Upper lobe of left lung (tissue), 4 donors: ENCODE measurements around the gene SERTAD1.

Experiments
- CTCF ChIP-seq, 6 experiments: fragments of 450-650 bp in 4 of 6; fragments of 200-600 bp in 2 of 6; sonication (generic) in 2 of 6; IDR thresholded peaks; one replicate each; pipeline ENCODE4 v1.5.1; 2016 to 2019; ENCODE audit warnings: antibody characterized with exemption in 6 of 6
- EP300 ChIP-seq, 4 donors: sonication (generic); formaldehyde crosslinking; IDR thresholded peaks; one replicate each; pipeline ENCODE4 v1.5.1; 2017; ENCODE audit warnings: antibody characterized with exemption in 4 of 4, control low read depth in 2 of 4
- POLR2A ChIP-seq, 4 donors: fragments of 450-650 bp; IDR thresholded peaks; one replicate each; pipeline ENCODE4 v1.5.1; 2016 to 2017; ENCODE audit warnings: antibody characterized with exemption in 4 of 4, mild to moderate bottlenecking in 2 of 4

GRCh38 chr19:40423938-40424337 lies 1.9 kb downstream of the SERTAD1 start:
- TF ChIP-seq CTCF (IDR thresholded peaks at IDR 0.05) (no peak), POLR2A (IDR thresholded peaks at IDR 0.05) (no peak), EP300 (IDR thresholded peaks at IDR 0.05) (no peak)
